ENCODE data around the gene HOXD4.

DNA sequence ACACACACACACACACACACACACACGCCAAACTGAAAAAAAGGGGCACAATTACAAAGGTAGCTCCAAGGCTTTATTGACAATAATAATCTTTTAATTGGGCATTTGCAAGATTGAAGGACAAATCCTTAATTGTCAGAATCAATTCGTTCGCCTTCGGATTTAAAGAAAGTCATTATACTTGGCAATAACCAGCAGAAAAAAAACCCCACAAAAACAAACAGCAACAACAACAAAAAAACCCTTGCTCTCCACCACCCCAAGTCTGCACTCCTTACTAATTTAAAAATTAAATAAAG, 23.6 kb upstream of the HOXD4 start:
- TF ChIP-seq EZH2phosphoT487 (IDR thresholded peaks at IDR 0.05; ENCODE audit: borderline replicate concordance, low read length), result no peak
- no peak for TF ChIP-seq CTCF (IDR thresholded peaks at IDR 0.05; ENCODE audit: low read depth, low read length, poor library complexity, severe bottlenecking)
